ENCODE measurements around the gene ADARB2. TPM values are rescaled to one million over a fixed set of nuclear protein-coding genes. Genes with fewer than 3 reads are reported as not detected.

Gene ADARB2
- polyA plus RNA-seq, 3 donors = not detected

- no peaks in the 10 kb centered on the region for H3K27me3 ChIP-seq (ENCODE audit: control insufficient read depth in 2 of 2, insufficient read depth in 2 of 2, low read length in 2 of 2)
- no peak overlapping the region for H2AFZ ChIP-seq (ENCODE audit: insufficient read depth, low read depth, low read length, poor library complexity, severe bottlenecking)
- H3K79me2 ChIP-seq (ENCODE audit: insufficient read depth, low read length) = no peaks in the 10 kb centered on the region
- TF ChIP-seq CTCF (IDR thresholded peaks at IDR 0.05) = no peak
- H3K27ac ChIP-seq (ENCODE audit: low read depth in 1 of 2, low read length in 2 of 2) = no peak overlapping the region
- no peaks in the 10 kb centered on the region for H3K36me3 ChIP-seq (replicated peaks in 1 of 2; ENCODE audit: control insufficient read depth in 1 of 2, insufficient read depth in 2 of 2, low read length in 2 of 2)
- no peaks in the 10 kb centered on the region for H4K20me1 ChIP-seq (ENCODE audit: insufficient read depth, low read length)
- no peak overlapping the region for H3K9ac ChIP-seq (ENCODE audit: insufficient read depth, low read length, poor library complexity, severe bottlenecking)
- peaks cover 2 to 7% (median 2%) of the 10 kb centered on the region in 3 donors for H3K27me3 Mint-ChIP-seq (ENCODE audit: low read depth in 3 of 3)
- H3K36me3 Mint-ChIP-seq = no peaks in the 10 kb centered on the region
- peaks cover 1 to 13% (median 8%) of the 10 kb centered on the region in 7 donors for H3K9me3 Mint-ChIP-seq
- no peaks in the 10 kb centered on the region for H3K4me1 Mint-ChIP-seq
- H3K27ac Mint-ChIP-seq = no peak overlapping the region
- H3K4me1 ChIP-seq (ENCODE audit: control insufficient read depth in 1 of 2, insufficient read depth in 2 of 2, low read length in 2 of 2) = no peaks in the 10 kb centered on the region
- H3K4me3 ChIP-seq (replicated peaks in 1 of 3; ENCODE audit: low read depth in 2 of 3, low read length in 3 of 3) = no peak overlapping the region
- 93% methylated on average over 7 of the region's 16 CpGs for WGBS (ENCODE audit: insufficient coverage)
- intact Hi-C loops (cut with micrococcal nuclease) = no loop called here
- no peak for DNase-seq
- H3K4me3 Mint-ChIP-seq = no peak overlapping the region
- H3K9me3 ChIP-seq (replicated peaks in 1 of 2; ENCODE audit: control insufficient read depth in 1 of 2, insufficient read depth in 1 of 2, low read length in 2 of 2) = peaks cover 0 to 14% of the 10 kb centered on the region in 2 donors
- H3K4me2 ChIP-seq (replicated peaks; ENCODE audit: extremely low read depth, low read length, poor library complexity, severe bottlenecking) = no peak overlapping the region
Observed at GRCh38 chr10:1626835-1627234, 110.5 kb downstream of the ADARB2 start.

- H3K79me2 ChIP-seq (ENCODE audit: insufficient read depth, low read length) = no peaks in the 10 kb centered on the region
- H4K20me1 ChIP-seq (ENCODE audit: insufficient read depth, low read length) = no peaks in the 10 kb centered on the region
- no peaks in the 10 kb centered on the region for H3K4me1 Mint-ChIP-seq
- H3K27me3 ChIP-seq (ENCODE audit: control insufficient read depth in 2 of 2, insufficient read depth in 2 of 2, low read length in 2 of 2) = no peaks in the 10 kb centered on the region
- DNase-seq = no peak
- H2AFZ ChIP-seq (ENCODE audit: insufficient read depth, low read depth, low read length, poor library complexity, severe bottlenecking) = no peak overlapping the region
- no peaks in the 10 kb centered on the region for H3K36me3 Mint-ChIP-seq
- no peak overlapping the region for H3K4me3 ChIP-seq (replicated peaks in 1 of 3; ENCODE audit: low read depth in 2 of 3, low read length in 3 of 3)
- intact Hi-C loops (cut with micrococcal nuclease) = no loop called here
- H3K9me3 ChIP-seq (replicated peaks in 1 of 2; ENCODE audit: control insufficient read depth in 1 of 2, insufficient read depth in 1 of 2, low read length in 2 of 2) = peaks cover 0 to 14% of the 10 kb centered on the region in 2 donors
- no peak for TF ChIP-seq CTCF (IDR thresholded peaks at IDR 0.05)
- peaks cover 1 to 13% (median 6%) of the 10 kb centered on the region in 7 donors for H3K9me3 Mint-ChIP-seq
- H3K36me3 ChIP-seq (replicated peaks in 1 of 2; ENCODE audit: control insufficient read depth in 1 of 2, insufficient read depth in 2 of 2, low read length in 2 of 2) = no peaks in the 10 kb centered on the region
- H3K4me1 ChIP-seq (ENCODE audit: control insufficient read depth in 1 of 2, insufficient read depth in 2 of 2, low read length in 2 of 2) = no peaks in the 10 kb centered on the region
- peaks cover 2 to 7% (median 2%) of the 10 kb centered on the region in 3 donors for H3K27me3 Mint-ChIP-seq (ENCODE audit: low read depth in 3 of 3)
- H3K9ac ChIP-seq (ENCODE audit: insufficient read depth, low read length, poor library complexity, severe bottlenecking) = no peak overlapping the region
- WGBS (ENCODE audit: insufficient coverage) = 90% methylated on average over 15 of the region's 22 CpGs
- H3K4me2 ChIP-seq (replicated peaks; ENCODE audit: extremely low read depth, low read length, poor library complexity, severe bottlenecking) = no peak overlapping the region
- no peak overlapping the region for H3K4me3 Mint-ChIP-seq
- H3K27ac ChIP-seq (ENCODE audit: low read depth in 1 of 2, low read length in 2 of 2) = no peak overlapping the region
- no peak overlapping the region for H3K27ac Mint-ChIP-seq
Observed at GRCh38 chr10:1626410-1626809, 110.9 kb downstream of the ADARB2 start.
